K562 (cell line): Measurements from ENCODE around the gene HOXA11. TPM values are rescaled to one million over a fixed set of nuclear protein-coding genes. Genes with fewer than 3 reads are reported as not detected.

ENCODE experiments used
- BACH1 ChIP-seq: fragments of 200-800 bp; sonication (Bioruptor generic); IDR thresholded peaks from 2 replicates; pipeline ENCODE4 v1.6.1; 2016; ENCODE audit warnings: missing genetic modification characterization, missing compliant biosample characterization
- CEBPB ChIP-seq: fragments of 450-650 bp; IDR thresholded peaks from 2 replicates; pipeline ENCODE4 v1.6.1; 2016; ENCODE audit warnings: missing genetic modification characterization, missing compliant biosample characterization
- E2F4 ChIP-seq: sonication (generic); formaldehyde crosslinking; IDR thresholded peaks from 2 replicates; pipeline ENCODE4 v1.8.0; 2022; ENCODE audit warnings: mild to moderate bottlenecking, low read depth, missing genetic modification reagents
- HDAC3 ChIP-seq: fragments of 450-650 bp; IDR thresholded peaks from 2 replicates; pipeline ENCODE4 v1.6.1; 2018; ENCODE audit warnings: borderline replicate concordance, mild to moderate bottlenecking, moderate library complexity; ENCODE audit not compliant: partially characterized antibody
- KDM5B ChIP-seq: fragments of 200-600 bp; sonication (generic); IDR thresholded peaks from 2 replicates; pipeline ENCODE4 v1.6.1; 2012; ENCODE audit warnings: low read depth, mild to moderate bottlenecking, moderate library complexity, low read length, control low read depth, inconsistent platforms; ENCODE audit not compliant: insufficient replicate concordance
- LCOR ChIP-seq: sonication (generic); formaldehyde crosslinking; IDR thresholded peaks from 2 replicates; pipeline ENCODE4 v1.8.0; 2022; ENCODE audit warnings: mild to moderate bottlenecking, missing genetic modification reagents
- MAFF ChIP-seq: IDR thresholded peaks from 2 replicates; pipeline ENCODE4 v1.6.1; 2012; ENCODE audit warnings: low read length, improper control_type of control experiment
- MIER1 ChIP-seq: fragments of 450-650 bp; IDR thresholded peaks from 2 replicates; pipeline ENCODE4 v1.6.1; 2016; ENCODE audit warnings: antibody characterized with exemption, mild to moderate bottlenecking, low read depth
- YY1 ChIP-seq, 3 experiments: IDR thresholded peaks; 2 replicates each; pipeline ENCODE4 v1.6.1; 2011; ENCODE audit warnings: low read length in 2 of 3, mild to moderate bottlenecking in 2 of 3, moderate library complexity in 2 of 3, borderline replicate concordance in 1 of 3, control low read depth in 1 of 3, low read depth in 1 of 3; ENCODE audit not compliant: insufficient read depth in 3 of 3, insufficient replicate concordance in 2 of 3, control insufficient read depth in 1 of 3, insufficient read length in 1 of 3; ENCODE audit errors: extremely low read depth in 1 of 3
- ZBTB8A ChIP-seq: fragments of 450-650 bp; IDR thresholded peaks from 2 replicates; pipeline ENCODE4 v1.6.1; 2018; ENCODE audit warnings: mild to moderate bottlenecking, moderate library complexity; ENCODE audit not compliant: partially characterized antibody
- ZC3H11A ChIP-seq: IDR thresholded peaks from 2 replicates; pipeline ENCODE4 v1.6.1; 2012; ENCODE audit warnings: low read depth, low read length, improper control_type of control experiment
- ZNF184 ChIP-seq: sonication (generic); formaldehyde crosslinking; IDR thresholded peaks from 2 replicates; pipeline ENCODE4 v1.5.0; 2020; ENCODE audit warnings: missing genetic modification reagents
- ZNF274 ChIP-seq: IDR thresholded peaks from 2 replicates; pipeline ENCODE4 v1.6.1; 2011; ENCODE audit warnings: low read depth, mild to moderate bottlenecking, low read length, moderate library complexity, borderline replicate concordance
- ZNF324 ChIP-seq: fragments of 250-450 bp; sonication (Bioruptor Pico); IDR thresholded peaks from 2 replicates; pipeline ENCODE4 v1.4.0; 2020; ENCODE audit warnings: mild to moderate bottlenecking
- polyA plus RNA-seq, 8 experiments: library from polyadenylated mRNA; depleted of rRNA in 4 of 8; stranded (reverse) in 5 of 8; unstranded in 3 of 8; fragments of >200 nt; fragmentation: Nextera tagmentation in 2 of 8; fragmentation: Illumina TruSeq in 1 of 8; extraction: Ambion mirVana in 2 of 8; extraction: Trizol in 1 of 8; gene quantifications; 2 replicates each; pipeline versions ENCODE4 v1.2.1 to v1.2.3, GENCODE V29; 2011 to 2014; ENCODE audit warnings: inconsistent platforms in 1 of 8, missing spikeins in 1 of 8
- total RNA-seq, 7 experiments: library from RNA; depleted of rRNA in 6 of 7; stranded (reverse); fragments of >200 nt in 6 of 7; fragmentation: Illumina TruSeq in 2 of 7; extraction: Trizol in 2 of 7; gene quantifications; 2 replicates each; pipeline versions ENCODE4 v1.2.1 to v1.2.3, GENCODE V29; 2011 to 2021; ENCODE audit warnings: low replicate concordance in 1 of 7
- TF ChIP-seq, protein P1 (sequence below): fragments of 250-450 bp; sonication (Bioruptor Pico); IDR thresholded peaks from 2 replicates; pipeline ENCODE4 v1.5.0; 2020; ENCODE audit warnings: mild to moderate bottlenecking, borderline replicate concordance
- TF ChIP-seq, protein P2 (sequence below): fragments of 250-450 bp; sonication (Bioruptor Pico); IDR thresholded peaks from 2 replicates; pipeline ENCODE4 v1.8.0; 2021; ENCODE audit warnings: moderate library complexity, mild to moderate bottlenecking, inconsistent platforms
- TF ChIP-seq, protein P3 (sequence below): sonication (generic); formaldehyde crosslinking; IDR thresholded peaks from 2 replicates; pipeline ENCODE4 v1.8.0; 2022; ENCODE audit warnings: mild to moderate bottlenecking, missing genetic modification reagents, borderline replicate concordance

The HOXA11 gene
- total and polyA plus RNA-seq, 9 of the 15 experiments (the other 6 are each of a cell fraction or from before 2014, with no cell fraction given), result not detected

DNA sequence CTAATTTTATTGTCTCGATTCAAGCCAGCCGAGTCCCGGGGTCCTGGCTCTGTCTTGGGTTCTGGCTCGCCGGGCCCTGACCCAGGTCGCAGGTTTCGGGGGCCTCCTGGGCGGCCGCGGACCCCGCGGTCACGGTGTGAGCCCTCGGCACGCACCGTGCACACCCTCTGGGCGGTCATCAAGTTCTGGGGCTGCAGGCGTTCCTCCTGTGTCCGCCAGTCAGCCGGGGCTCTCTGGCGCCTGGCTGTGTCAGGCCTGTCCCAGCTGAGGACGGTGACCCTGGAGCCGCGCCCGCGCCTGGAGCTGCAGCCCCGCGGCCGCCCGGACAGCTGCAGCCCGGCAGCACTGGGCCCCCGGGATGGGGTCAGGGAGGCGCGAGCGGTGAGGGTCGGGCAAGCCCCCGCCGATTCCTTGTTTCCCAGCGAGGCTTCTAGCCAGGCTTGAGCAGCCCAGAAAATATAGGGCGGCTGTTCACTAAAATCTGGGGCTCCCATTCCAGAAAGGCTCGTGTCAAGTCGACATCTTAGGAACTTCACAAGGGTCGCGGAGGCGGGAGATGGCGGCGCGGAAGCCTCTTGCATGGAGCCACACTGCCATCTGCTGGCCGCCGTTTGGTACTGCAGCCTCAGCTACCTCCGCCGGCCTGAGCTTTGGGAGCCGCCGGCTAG lies 24.4 kb downstream of the HOXA11 start (continued):
- TF ChIP-seq, protein P1, sequence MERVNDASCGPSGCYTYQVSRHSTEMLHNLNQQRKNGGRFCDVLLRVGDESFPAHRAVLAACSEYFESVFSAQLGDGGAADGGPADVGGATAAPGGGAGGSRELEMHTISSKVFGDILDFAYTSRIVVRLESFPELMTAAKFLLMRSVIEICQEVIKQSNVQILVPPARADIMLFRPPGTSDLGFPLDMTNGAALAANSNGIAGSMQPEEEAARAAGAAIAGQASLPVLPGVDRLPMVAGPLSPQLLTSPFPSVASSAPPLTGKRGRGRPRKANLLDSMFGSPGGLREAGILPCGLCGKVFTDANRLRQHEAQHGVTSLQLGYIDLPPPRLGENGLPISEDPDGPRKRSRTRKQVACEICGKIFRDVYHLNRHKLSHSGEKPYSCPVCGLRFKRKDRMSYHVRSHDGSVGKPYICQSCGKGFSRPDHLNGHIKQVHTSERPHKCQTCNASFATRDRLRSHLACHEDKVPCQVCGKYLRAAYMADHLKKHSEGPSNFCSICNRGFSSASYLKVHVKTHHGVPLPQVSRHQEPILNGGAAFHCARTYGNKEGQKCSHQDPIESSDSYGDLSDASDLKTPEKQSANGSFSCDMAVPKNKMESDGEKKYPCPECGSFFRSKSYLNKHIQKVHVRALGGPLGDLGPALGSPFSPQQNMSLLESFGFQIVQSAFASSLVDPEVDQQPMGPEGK (CRISPR knock-in tag), result no peak
- no peak for TF ChIP-seq KDM5B
- TF ChIP-seq MAFF, result no peak
- peak; percentile 93 for TF ChIP-seq ZC3H11A
- no peak for TF ChIP-seq ZBTB8A
- TF ChIP-seq E2F4, result no peak
- TF ChIP-seq ZNF324 (CRISPR knock-in tag), result no peak
- no peak for TF ChIP-seq ZNF184 (CRISPR knock-in tag)
- TF ChIP-seq YY1 (IDR thresholded peaks at IDR 0.05; ENCODE audit: borderline replicate concordance in 1 of 3, control insufficient read depth in 1 of 3, extremely low read depth in 1 of 3, insufficient read depth in 3 of 3, insufficient read length in 1 of 3, insufficient replicate concordance in 2 of 3, low read depth in 1 of 3, low read length in 2 of 3), result peak; percentile 78 to 97 (median 95)
- no peak for TF ChIP-seq HDAC3
- TF ChIP-seq, protein P2, sequence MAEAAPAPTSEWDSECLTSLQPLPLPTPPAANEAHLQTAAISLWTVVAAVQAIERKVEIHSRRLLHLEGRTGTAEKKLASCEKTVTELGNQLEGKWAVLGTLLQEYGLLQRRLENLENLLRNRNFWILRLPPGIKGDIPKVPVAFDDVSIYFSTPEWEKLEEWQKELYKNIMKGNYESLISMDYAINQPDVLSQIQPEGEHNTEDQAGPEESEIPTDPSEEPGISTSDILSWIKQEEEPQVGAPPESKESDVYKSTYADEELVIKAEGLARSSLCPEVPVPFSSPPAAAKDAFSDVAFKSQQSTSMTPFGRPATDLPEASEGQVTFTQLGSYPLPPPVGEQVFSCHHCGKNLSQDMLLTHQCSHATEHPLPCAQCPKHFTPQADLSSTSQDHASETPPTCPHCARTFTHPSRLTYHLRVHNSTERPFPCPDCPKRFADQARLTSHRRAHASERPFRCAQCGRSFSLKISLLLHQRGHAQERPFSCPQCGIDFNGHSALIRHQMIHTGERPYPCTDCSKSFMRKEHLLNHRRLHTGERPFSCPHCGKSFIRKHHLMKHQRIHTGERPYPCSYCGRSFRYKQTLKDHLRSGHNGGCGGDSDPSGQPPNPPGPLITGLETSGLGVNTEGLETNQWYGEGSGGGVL, result no peak
- no peak for TF ChIP-seq BACH1 (tag)
- TF ChIP-seq MIER1, result no peak
- no peak for TF ChIP-seq CEBPB (tag)
- TF ChIP-seq ZNF274, result no peak
- TF ChIP-seq, protein P3, sequence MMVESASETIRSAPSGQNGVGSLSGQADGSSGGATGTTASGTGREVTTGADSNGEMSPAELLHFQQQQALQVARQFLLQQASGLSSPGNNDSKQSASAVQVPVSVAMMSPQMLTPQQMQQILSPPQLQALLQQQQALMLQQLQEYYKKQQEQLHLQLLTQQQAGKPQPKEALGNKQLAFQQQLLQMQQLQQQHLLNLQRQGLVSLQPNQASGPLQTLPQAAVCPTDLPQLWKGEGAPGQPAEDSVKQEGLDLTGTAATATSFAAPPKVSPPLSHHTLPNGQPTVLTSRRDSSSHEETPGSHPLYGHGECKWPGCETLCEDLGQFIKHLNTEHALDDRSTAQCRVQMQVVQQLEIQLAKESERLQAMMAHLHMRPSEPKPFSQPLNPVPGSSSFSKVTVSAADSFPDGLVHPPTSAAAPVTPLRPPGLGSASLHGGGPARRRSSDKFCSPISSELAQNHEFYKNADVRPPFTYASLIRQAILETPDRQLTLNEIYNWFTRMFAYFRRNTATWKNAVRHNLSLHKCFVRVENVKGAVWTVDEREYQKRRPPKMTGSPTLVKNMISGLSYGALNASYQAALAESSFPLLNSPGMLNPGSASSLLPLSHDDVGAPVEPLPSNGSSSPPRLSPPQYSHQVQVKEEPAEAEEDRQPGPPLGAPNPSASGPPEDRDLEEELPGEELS (CRISPR knock-in tag), result no peak
- TF ChIP-seq LCOR (CRISPR knock-in tag), result 0 out of 2 replicates have a peak, but pooled peaks have one; percentile 16
